Measurements from ENCODE around the gene IGFBP2. TPM values are rescaled to one million over a fixed set of nuclear protein-coding genes. Genes with fewer than 3 reads are reported as not detected.

The IGFBP2 gene
- total RNA-seq (not detected), polyA plus RNA-seq (not detected)

GRCh38 chr2:216632952-216633615 is at the start of gene IGFBP2:
IGFBP2 (plus strand) TSS chr2:216633420; CDS start chr2:216633524, 104 bp downstream.
- Mint-ChIP-seq H3K27me3 (peaks cover 41 to 46% of the 10 kb centered on the region in 2 donors), H3K9me3 (peaks cover 0 to 2% (median 0%) of the 10 kb centered on the region in 8 donors), H3K4me1 (peaks cover 15 to 29% (median 24%) of the 10 kb centered on the region in 4 donors), H3K4me3 (peak within 1 kb of the TSS; percentile 69 to 83 (median 76)), H3K36me3 (no peaks in the 10 kb centered on the region), H3K27ac (peak within 1 kb of the TSS in 1 of 7 donors; percentile 12)
- no peak within 1 kb of the TSS for H3K27ac ChIP-seq (ENCODE audit: low read depth, low read length)
- CTCF ChIA-PET (ENCODE audit: partially characterized antibody): no interaction called here
- DNase-seq: no peak
- H3K4me1 ChIP-seq (ENCODE audit: insufficient read depth, low read length): no peaks in the 10 kb centered on the region
- POLR2A ChIA-PET (ENCODE audit: partially characterized antibody): no interaction called here
- H3K36me3 ChIP-seq (ENCODE audit: insufficient read depth, low read length): no peaks in the 10 kb centered on the region
- H3K27me3 ChIP-seq (ENCODE audit: insufficient read depth, low read length): peaks cover 13% of the 10 kb centered on the region
- H3K9me3 ChIP-seq (ENCODE audit: control insufficient read depth in 1 of 2, low read length in 2 of 2): no peaks in the 10 kb centered on the region
- no peak within 1 kb of the TSS for H3K4me3 ChIP-seq (ENCODE audit: low read length in 2 of 2)
- intact Hi-C loops (cut with micrococcal nuclease): no loop called here

- H3K27me3 Mint-ChIP-seq: peaks cover 20 to 31% of the 10 kb centered on the region in 2 donors
- no peaks in the 10 kb centered on the region for H3K9me3 ChIP-seq (ENCODE audit: control insufficient read depth in 1 of 2, low read length in 2 of 2)
- no peaks in the 10 kb centered on the region for H3K36me3 Mint-ChIP-seq
- H3K4me3 Mint-ChIP-seq: no peak overlapping the region
- H3K27ac ChIP-seq (ENCODE audit: low read depth, low read length): no peak overlapping the region
- H3K27me3 ChIP-seq (ENCODE audit: insufficient read depth, low read length): peaks cover 3% of the 10 kb centered on the region
- POLR2A ChIA-PET (ENCODE audit: partially characterized antibody): no interaction called here
- H3K4me3 ChIP-seq (ENCODE audit: low read length in 2 of 2): no peak overlapping the region
- H3K4me1 ChIP-seq (ENCODE audit: insufficient read depth, low read length): no peaks in the 10 kb centered on the region
- H3K9me3 Mint-ChIP-seq: peaks cover 0 to 16% (median under 1%) of the 10 kb centered on the region in 8 donors
- no peak for DNase-seq
- H3K4me1 Mint-ChIP-seq: no peaks in the 10 kb centered on the region
- H3K27ac Mint-ChIP-seq: no peak overlapping the region
- CTCF ChIA-PET (ENCODE audit: partially characterized antibody): no interaction called here
- intact Hi-C loops (cut with micrococcal nuclease): no loop called here
- H3K36me3 ChIP-seq (ENCODE audit: insufficient read depth, low read length): no peaks in the 10 kb centered on the region
Measured at GRCh38 chr2:216583606-216584005, 49.6 kb upstream of the IGFBP2 start.

GRCh38 chr2:216584112-216584511 is 49.1 kb upstream of the IGFBP2 start:
- DNase-seq: no peak
- Mint-ChIP-seq H3K4me1 (no peaks in the 10 kb centered on the region), H3K36me3 (no peaks in the 10 kb centered on the region), H3K4me3 (no peak overlapping the region), H3K27me3 (peaks cover 21 to 30% of the 10 kb centered on the region in 2 donors), H3K27ac (no peak overlapping the region), H3K9me3 (peaks cover 0 to 16% (median under 1%) of the 10 kb centered on the region in 8 donors)
- ChIA-PET CTCF (ENCODE audit: partially characterized antibody) (no interaction called here), POLR2A (ENCODE audit: partially characterized antibody) (no interaction called here)
- peaks cover 3% of the 10 kb centered on the region for H3K27me3 ChIP-seq (ENCODE audit: insufficient read depth, low read length)
- no peak overlapping the region for H3K27ac ChIP-seq (ENCODE audit: low read depth, low read length)
- H3K9me3 ChIP-seq (ENCODE audit: control insufficient read depth in 1 of 2, low read length in 2 of 2): no peaks in the 10 kb centered on the region
- intact Hi-C loops (cut with micrococcal nuclease): no loop called here
- H3K36me3 ChIP-seq (ENCODE audit: insufficient read depth, low read length): no peaks in the 10 kb centered on the region
- H3K4me1 ChIP-seq (ENCODE audit: insufficient read depth, low read length): no peaks in the 10 kb centered on the region
- H3K4me3 ChIP-seq (ENCODE audit: low read length in 2 of 2): no peak overlapping the region

GRCh38 chr2:216585441-216585840 is 47.8 kb upstream of the IGFBP2 start:
- Histone ChIP-seq H3K27ac (ENCODE audit: low read depth, low read length) (no peak overlapping the region), H3K4me3 (ENCODE audit: low read length in 2 of 2) (no peak overlapping the region), H3K27me3 (ENCODE audit: insufficient read depth, low read length) (no peaks in the 10 kb centered on the region), H3K36me3 (ENCODE audit: insufficient read depth, low read length) (no peaks in the 10 kb centered on the region), H3K9me3 (ENCODE audit: control insufficient read depth in 1 of 2, low read length in 2 of 2) (no peaks in the 10 kb centered on the region), H3K4me1 (ENCODE audit: insufficient read depth, low read length) (no peaks in the 10 kb centered on the region)
- ChIA-PET CTCF (ENCODE audit: partially characterized antibody) (no interaction called here), POLR2A (ENCODE audit: partially characterized antibody) (no interaction called here)
- no peaks in the 10 kb centered on the region for H3K36me3 Mint-ChIP-seq
- peaks cover 28 to 30% of the 10 kb centered on the region in 2 donors for H3K27me3 Mint-ChIP-seq
- no peak overlapping the region for H3K27ac Mint-ChIP-seq
- H3K9me3 Mint-ChIP-seq: peaks cover 0 to 16% (median under 1%) of the 10 kb centered on the region in 8 donors
- DNase-seq: no peak
- H3K4me3 Mint-ChIP-seq: no peak overlapping the region
- intact Hi-C loops (cut with micrococcal nuclease): no loop called here
- no peaks in the 10 kb centered on the region for H3K4me1 Mint-ChIP-seq

DNA sequence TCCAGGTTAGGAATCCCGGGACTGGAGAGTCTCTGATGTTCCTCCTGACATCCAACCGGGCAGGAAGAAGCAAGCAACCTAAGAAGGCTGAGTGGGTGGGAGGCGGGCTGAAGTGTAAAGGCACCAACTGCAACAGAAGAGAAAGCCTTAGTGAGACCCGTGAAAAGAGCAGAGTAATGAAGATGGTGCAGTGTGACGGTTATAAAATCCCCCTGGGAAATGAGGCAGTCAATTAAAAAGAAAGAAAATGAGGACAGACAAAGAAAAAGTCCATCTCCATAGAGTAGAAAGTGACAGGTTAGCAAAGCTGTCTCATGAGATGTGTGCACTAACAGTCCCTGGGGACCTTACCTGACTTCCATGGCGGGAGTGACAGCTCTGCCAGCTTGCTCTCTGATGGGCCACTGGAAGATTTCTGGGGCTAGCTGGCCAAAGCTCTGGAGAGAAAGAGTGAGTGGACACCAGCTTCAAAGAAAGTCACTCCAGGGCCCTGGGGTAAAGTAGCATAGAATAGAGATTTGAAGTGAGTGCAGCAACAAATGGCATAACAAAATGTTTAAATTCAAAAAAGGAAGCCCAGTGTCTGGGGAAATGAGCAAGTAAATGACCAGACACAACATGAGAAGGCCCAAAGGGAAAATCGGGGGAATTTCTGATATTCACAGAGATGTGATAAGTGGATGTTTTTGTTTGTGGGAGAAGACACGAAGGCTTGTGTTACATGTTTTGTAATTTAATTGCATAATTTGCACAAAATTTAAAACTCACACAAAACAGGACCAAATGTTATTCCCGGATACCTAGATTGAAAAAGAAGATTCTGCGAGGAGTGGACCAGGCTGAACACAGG is 44.1 kb upstream of the IGFBP2 start:
- H3K4me3 Mint-ChIP-seq: no peak overlapping the region
- H3K9me3 Mint-ChIP-seq: peaks cover 0 to 14% (median under 1%) of the 10 kb centered on the region in 8 donors
- Histone ChIP-seq H3K9me3 (ENCODE audit: control insufficient read depth in 1 of 2, low read length in 2 of 2) (no peaks in the 10 kb centered on the region), H3K36me3 (ENCODE audit: insufficient read depth, low read length) (no peaks in the 10 kb centered on the region), H3K4me3 (ENCODE audit: low read length in 2 of 2) (no peak overlapping the region), H3K27me3 (ENCODE audit: insufficient read depth, low read length) (no peaks in the 10 kb centered on the region), H3K4me1 (ENCODE audit: insufficient read depth, low read length) (no peaks in the 10 kb centered on the region), H3K27ac (ENCODE audit: low read depth, low read length) (no peak overlapping the region)
- peaks cover 19 to 22% of the 10 kb centered on the region in 2 donors for H3K27me3 Mint-ChIP-seq
- CTCF ChIA-PET (ENCODE audit: partially characterized antibody): no interaction called here
- H3K36me3 Mint-ChIP-seq: no peaks in the 10 kb centered on the region
- no peaks in the 10 kb centered on the region for H3K4me1 Mint-ChIP-seq
- intact Hi-C loops (cut with micrococcal nuclease): no loop called here
- H3K27ac Mint-ChIP-seq: no peak overlapping the region
- no peak for DNase-seq
- POLR2A ChIA-PET (ENCODE audit: partially characterized antibody): no interaction called here

DNA sequence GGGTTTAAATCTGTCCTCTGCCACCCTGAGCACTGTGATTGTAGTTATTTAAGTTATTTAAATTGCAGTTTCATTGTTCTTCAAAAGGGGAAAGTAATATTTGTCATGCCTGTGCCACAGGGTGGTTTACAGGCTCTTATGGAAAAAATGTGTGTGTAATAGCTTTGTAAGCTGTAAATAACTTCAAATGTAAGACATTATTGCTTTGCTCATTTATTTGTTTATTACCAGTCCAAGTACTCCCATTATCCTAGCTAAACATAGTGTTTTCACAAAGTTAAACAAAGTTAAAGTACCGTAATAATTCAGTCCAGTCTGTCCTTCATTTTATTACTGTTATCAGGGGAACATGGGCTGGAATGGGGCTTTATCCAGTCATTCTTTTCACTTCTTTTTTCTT is 43.4 kb upstream of the IGFBP2 start:
- Histone ChIP-seq H3K36me3 (ENCODE audit: insufficient read depth, low read length) (no peaks in the 10 kb centered on the region), H3K4me3 (ENCODE audit: low read length in 2 of 2) (no peak overlapping the region), H3K9me3 (ENCODE audit: control insufficient read depth in 1 of 2, low read length in 2 of 2) (no peaks in the 10 kb centered on the region), H3K4me1 (ENCODE audit: insufficient read depth, low read length) (no peaks in the 10 kb centered on the region), H3K27ac (ENCODE audit: low read depth, low read length) (no peak overlapping the region), H3K27me3 (ENCODE audit: insufficient read depth, low read length) (no peaks in the 10 kb centered on the region)
- CTCF ChIA-PET (ENCODE audit: partially characterized antibody): no interaction called here
- Mint-ChIP-seq H3K9me3 (peaks cover 0 to 8% (median 0%) of the 10 kb centered on the region in 8 donors), H3K36me3 (no peaks in the 10 kb centered on the region), H3K27ac (no peak overlapping the region), H3K27me3 (peaks cover 15 to 17% of the 10 kb centered on the region in 2 donors), H3K4me1 (no peaks in the 10 kb centered on the region), H3K4me3 (no peak overlapping the region)
- intact Hi-C loops (cut with micrococcal nuclease): no loop called here
- no peak for DNase-seq
- POLR2A ChIA-PET (ENCODE audit: partially characterized antibody): no interaction called here

DNA sequence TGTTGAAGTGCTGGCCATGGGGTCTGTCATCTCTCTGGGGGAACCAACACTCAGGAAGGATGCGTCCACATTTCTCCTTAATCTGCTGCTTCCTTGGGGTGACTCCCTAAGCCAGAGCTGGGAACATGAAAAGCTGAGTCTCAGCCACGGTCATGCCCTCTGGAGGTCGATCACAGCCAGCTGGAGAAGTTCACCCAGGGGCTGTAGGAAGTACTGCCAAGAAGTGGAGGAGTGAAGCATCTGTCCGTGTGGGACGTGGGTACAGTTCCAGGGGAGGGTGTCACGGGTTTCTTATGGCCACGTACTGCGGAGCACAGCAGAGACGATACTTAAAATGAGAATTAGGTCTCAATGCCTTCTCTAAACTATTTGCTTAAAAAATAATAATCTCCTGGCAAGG is 42.4 kb upstream of the IGFBP2 start:
- H3K4me1 ChIP-seq (ENCODE audit: insufficient read depth, low read length): no peaks in the 10 kb centered on the region
- no peak for DNase-seq
- H3K9me3 Mint-ChIP-seq: peaks cover 0 to 4% (median 0%) of the 10 kb centered on the region in 8 donors
- no peak overlapping the region for H3K27ac Mint-ChIP-seq
- ChIA-PET POLR2A (ENCODE audit: partially characterized antibody) (no interaction called here), CTCF (ENCODE audit: partially characterized antibody) (no interaction called here)
- no peak overlapping the region for H3K4me3 ChIP-seq (ENCODE audit: low read length in 2 of 2)
- no peaks in the 10 kb centered on the region for H3K9me3 ChIP-seq (ENCODE audit: control insufficient read depth in 1 of 2, low read length in 2 of 2)
- no peak overlapping the region for H3K27ac ChIP-seq (ENCODE audit: low read depth, low read length)
- H3K36me3 Mint-ChIP-seq: no peaks in the 10 kb centered on the region
- intact Hi-C loops (cut with micrococcal nuclease): no loop called here
- no peaks in the 10 kb centered on the region for H3K27me3 ChIP-seq (ENCODE audit: insufficient read depth, low read length)
- peaks cover 15 to 16% of the 10 kb centered on the region in 2 donors for H3K27me3 Mint-ChIP-seq
- H3K36me3 ChIP-seq (ENCODE audit: insufficient read depth, low read length): no peaks in the 10 kb centered on the region
- no peak overlapping the region for H3K4me3 Mint-ChIP-seq
- H3K4me1 Mint-ChIP-seq: no peaks in the 10 kb centered on the region

All from CD4-positive, alpha-beta memory T cell (primary cell).